IMR-90 (cell line): ENCODE results near the gene SLC12A7. TPM values are rescaled to one million over a fixed set of nuclear protein-coding genes. Genes with fewer than 3 reads are reported as not detected.

Source experiments
- ATAC-seq: fragments of 200-7000 bp; cut with Tn5 transposase; 2 replicates; pipeline ENCODE4 v1.9.1; 2020; ENCODE audit warnings: low read depth, mild to moderate bottlenecking, moderate library complexity
- BruUV-seq: library from RNA; stranded (reverse); fragments of 400-500 nt; replicated peaks from 2 replicates; lab custom pipeline; 2021; lab: Mats Ljungman, UMichigan
- CTCF ChIA-PET: fragments of 300-600 bp; formaldehyde crosslinking; extraction: SDS; loops from one replicate; lab custom pipeline; 2021; ENCODE audit warnings: antibody characterized with exemption; lab: Yijun Ruan, JAX
- POLR2A ChIA-PET: fragments of 300-600 bp; sonication (Branson Sonifier 250); formaldehyde crosslinking; loops from one replicate; lab custom pipeline; 2022; ENCODE audit warnings: antibody characterized with exemption; ENCODE audit not compliant: unreplicated experiment; lab: Charles Lee
- DNase-seq: peaks from one replicate; pipeline ENCODE4 v3.0.0; 2013
- H2AFZ ChIP-seq: replicated peaks from 2 replicates; pipeline ENCODE3; 2013; ENCODE audit warnings: low read length, mild to moderate bottlenecking; ENCODE audit not compliant: poor library complexity
- H2AK5ac ChIP-seq: 2 replicates; pipeline ENCODE4 v1.6.1; 2013; ENCODE audit warnings: low read depth, low read length, inconsistent platforms
- H2AK9ac ChIP-seq: replicated peaks from 2 replicates; pipeline ENCODE3; 2013; ENCODE audit warnings: mild to moderate bottlenecking, low read depth, low read length, moderate library complexity; ENCODE audit not compliant: poor library complexity
- H2BK120ac ChIP-seq: 2 replicates; pipeline ENCODE4 v1.6.1; 2013; ENCODE audit warnings: low read depth, low read length, inconsistent platforms
- H2BK15ac ChIP-seq: 3 replicates; pipeline ENCODE4 v1.6.1; 2013; ENCODE audit warnings: low read depth, low read length, inconsistent platforms
- H2BK20ac ChIP-seq: 2 replicates; pipeline ENCODE4 v1.6.1; 2013; ENCODE audit warnings: low read depth, mild to moderate bottlenecking, inconsistent platforms, low read length, moderate library complexity
- H2BK5ac ChIP-seq: 2 replicates; pipeline ENCODE4 v1.6.1; 2013; ENCODE audit warnings: mild to moderate bottlenecking, low read depth, low read length, inconsistent platforms; ENCODE audit not compliant: poor library complexity, severe bottlenecking
- H3K14ac ChIP-seq: replicated peaks from 2 replicates; pipeline ENCODE4 v1.6.1; 2013; ENCODE audit warnings: low read depth, low read length, inconsistent platforms
- H3K18ac ChIP-seq: 2 replicates; pipeline ENCODE4 v1.6.1; 2013; ENCODE audit warnings: low read depth, low read length, control low read depth
- H3K23ac ChIP-seq: 2 replicates; pipeline ENCODE4 v1.6.1; 2013; ENCODE audit warnings: low read depth, low read length, inconsistent platforms
- H3K27ac ChIP-seq: 2 replicates; pipeline ENCODE4 v1.5.1; 2013; ENCODE audit warnings: mild to moderate bottlenecking, control low read depth, low read length; ENCODE audit not compliant: insufficient read depth
- H3K27me3 ChIP-seq: 2 replicates; pipeline ENCODE4 v1.6.1; 2013; ENCODE audit warnings: low read length; ENCODE audit not compliant: control insufficient read depth, insufficient read depth
- H3K36me3 ChIP-seq: 2 replicates; pipeline ENCODE4 v1.6.1; 2013; ENCODE audit warnings: low read length, mixed read lengths; ENCODE audit not compliant: control insufficient read depth, insufficient read depth
- H3K4ac ChIP-seq: 2 replicates; pipeline ENCODE4 v1.6.1; 2013; ENCODE audit warnings: low read depth, low read length, inconsistent platforms
- H3K4me1 ChIP-seq: 2 replicates; pipeline ENCODE4 v1.6.1; 2013; ENCODE audit warnings: low read length, mixed read lengths; ENCODE audit not compliant: control insufficient read depth, insufficient read depth
- H3K4me2 ChIP-seq: 2 replicates; pipeline ENCODE4 v1.6.1; 2013; ENCODE audit warnings: low read depth, mild to moderate bottlenecking, control low read depth, low read length, moderate library complexity
- H3K4me3 ChIP-seq: 2 replicates; pipeline ENCODE4 v1.5.1; 2013; ENCODE audit warnings: low read depth, mild to moderate bottlenecking, control low read depth, low read length, moderate library complexity; ENCODE audit not compliant: insufficient read depth
- H3K56ac ChIP-seq: 2 replicates; pipeline ENCODE4 v1.6.1; 2013; ENCODE audit warnings: low read length, inconsistent platforms; ENCODE audit not compliant: insufficient read depth; ENCODE audit errors: extremely low read depth
- H3K79me1 ChIP-seq, 2 experiments: 2 replicates each; pipeline ENCODE4 v1.6.1; 2013; ENCODE audit warnings: low read length in 2 of 2, inconsistent platforms in 1 of 2, low read depth in 1 of 2
- H3K9ac ChIP-seq: 2 replicates; pipeline ENCODE4 v1.6.1; 2013; ENCODE audit warnings: low read depth, low read length, control low read depth
- H3K9me1 ChIP-seq: 2 replicates; pipeline ENCODE4 v1.6.1; 2013; ENCODE audit warnings: low read length, inconsistent platforms; ENCODE audit not compliant: insufficient read depth
- H3K9me3 ChIP-seq: 2 replicates; pipeline ENCODE4 v1.6.1; 2013; ENCODE audit warnings: low read length; ENCODE audit not compliant: control insufficient read depth, insufficient read depth
- H4K20me1 ChIP-seq: 2 replicates; pipeline ENCODE4 v1.6.1; 2013; ENCODE audit warnings: low read length, inconsistent platforms; ENCODE audit not compliant: insufficient read depth
- H4K5ac ChIP-seq: 2 replicates; pipeline ENCODE4 v1.6.1; 2013; ENCODE audit warnings: mild to moderate bottlenecking, low read depth, low read length, control low read depth
- H4K8ac ChIP-seq, 2 experiments: 2 replicates each; pipeline ENCODE4 v1.6.1; 2013; ENCODE audit warnings: low read depth in 2 of 2, low read length in 2 of 2, control low read depth in 1 of 2, inconsistent platforms in 1 of 2
- H4K91ac ChIP-seq: 2 replicates; pipeline ENCODE4 v1.6.1; 2013; ENCODE audit warnings: low read depth, low read length, inconsistent platforms; ENCODE audit not compliant: insufficient read depth
- NFE2L2 ChIP-seq: fragments of 150-350 bp; IDR thresholded peaks from 2 replicates; pipeline ENCODE4 v1.6.1; 2016; ENCODE audit warnings: low read depth, mild to moderate bottlenecking, low read length
- WGBS, 2 experiments: methylation state at CpG; one replicate each; pipeline versions ENCODE4 v1.1.5 to v1.1.7; 2013; ENCODE audit warnings: missing lambda C conversion rate in 2 of 2; ENCODE audit not compliant: insufficient read length in 1 of 2; ENCODE audit errors: extremely low coverage in 2 of 2; 5-methylcytosine and 5-hydroxymethylcytosine counted together
- dilution Hi-C: fragments of 300-500 bp; cut with HindIII; formaldehyde crosslinking; loops from one replicate; pipeline ENCODE4 v1.14.3; 2018; ENCODE audit warnings: low sequenced_read_pairs; ENCODE audit not compliant: unreplicated experiment
- in situ Hi-C: fragments of 300-500 bp; cut with MboI; formaldehyde crosslinking; loops from 3 replicates; pipeline ENCODE4 v1.14.3; 2019; ENCODE audit warnings: low sequenced_read_pairs, inconsistent platforms, mixed read lengths
- intact Hi-C: fragments of 100-400 bp; cut with micrococcal nuclease; formaldehyde crosslinking; loops from 2 replicates; pipeline ENCODE4 v1.10.0; 2022
- polyA plus RNA-seq, 3 experiments: library from polyadenylated mRNA; depleted of rRNA; stranded (reverse); fragments of >200 nt; gene quantifications; 2 replicates each; pipeline ENCODE4 v1.2.3, GENCODE V29; 2012; ENCODE audit warnings: low replicate concordance in 1 of 3
- total RNA-seq: library from RNA; depleted of rRNA; stranded (reverse); fragments of >200 nt; gene quantifications from 2 replicates; pipeline ENCODE4 v1.2.3, GENCODE V29; 2012

SLC12A7 gene
- total and polyA plus RNA-seq, 2 of the 4 experiments (the other 2 are of a cell fraction) = 3.0 to 6.1 TPM

- Histone ChIP-seq H3K4ac (no peak overlapping the region), H3K27ac (no peak overlapping the region), H2BK20ac (no peak overlapping the region), H4K5ac (no peak overlapping the region), H3K9ac (no peak overlapping the region), H3K56ac (no peak overlapping the region), H2BK120ac (no peak overlapping the region), H3K9me1 (no peaks in the 10 kb centered on the region), H3K79me1 (0 out of 4 replicates have a peak, but pooled peaks cover 0 to 3% of the 10 kb centered on the region in 2 experiments), H2AK9ac (no peak overlapping the region), H2BK5ac (no peak overlapping the region), H4K91ac (no peak overlapping the region), H3K14ac (no peak overlapping the region), H3K4me2 (no peak overlapping the region), H3K9me3 (no peaks in the 10 kb centered on the region), H2BK15ac (no peak overlapping the region), H4K20me1 (no peaks in the 10 kb centered on the region), H2AK5ac (no peak overlapping the region), H4K8ac (no peak overlapping the region), H2AFZ (no peak overlapping the region), H3K36me3 (no peaks in the 10 kb centered on the region), H3K27me3 (peaks cover 29% of the 10 kb centered on the region), H3K4me3 (no peak overlapping the region), H3K23ac (no peak overlapping the region), H3K18ac (no peak overlapping the region), H3K4me1 (peaks cover 4% of the 10 kb centered on the region; the same call in 1 of the 2 replicates)
- ChIA-PET CTCF (interaction anchor here (0.7 kb wide), 1 partner anchor 10 kb away, joined by 4 read pairs; no protein-coding TSS in a partner anchor), POLR2A (no interaction called here)
- in situ Hi-C loops = no loop called here
- intact Hi-C loops = loop anchor here (10.0 kb wide), 1 partner anchor 109 kb away; the partner anchor contains the start of gene NKD2
- DNase-seq (no peak), ATAC-seq (no peak)
- dilution Hi-C loops = no loop called here
- no peak for TF ChIP-seq NFE2L2
- 89% methylated on average over 3 of the region's 19 CpGs; no CpG with 5 or more reads in 1 of the 2 experiments for WGBS, 2 experiments
- no TSS peak for BruUV-seq
Observed at GRCh38 chr5:1113805-1114586, 2.1 kb upstream of the SLC12A7 start.
